SK-N-SH treated with all-trans-retinoic acid at 6 μM for 48 hours (cell line): ENCODE results near the gene TIAM2.

Experiments used
- ARNTL ChIP-seq: fragments of 450-650 bp; formaldehyde crosslinking; IDR thresholded peaks from 2 replicates; pipeline ENCODE4 v1.5.0; 2020; ENCODE audit warnings: low read depth, mild to moderate bottlenecking, moderate library complexity, borderline replicate concordance
- BACH2 ChIP-seq: fragments of 250-450 bp; sonication (Bioruptor Pico); IDR thresholded peaks from 2 replicates; pipeline ENCODE4 v1.9.0; 2021; ENCODE audit warnings: mild to moderate bottlenecking, borderline replicate concordance
- CREB5 ChIP-seq: fragments of 250-450 bp; sonication (Bioruptor Pico); IDR thresholded peaks from 2 replicates; pipeline ENCODE4 v1.5.1; 2020; ENCODE audit warnings: low read depth, mild to moderate bottlenecking, moderate library complexity
- GLIS3 ChIP-seq: fragments of 250-450 bp; sonication (Bioruptor Pico); IDR thresholded peaks from 2 replicates; pipeline ENCODE4 v1.5.0; 2020; ENCODE audit warnings: mild to moderate bottlenecking, moderate library complexity
- POU6F1 ChIP-seq: fragments of 250-450 bp; sonication (Bioruptor Pico); IDR thresholded peaks from 2 replicates; pipeline ENCODE4 v1.8.0; 2021; ENCODE audit warnings: low read depth, mild to moderate bottlenecking, moderate library complexity, borderline replicate concordance
- PPARA ChIP-seq: fragments of 250-450 bp; sonication (Bioruptor Pico); IDR thresholded peaks from 2 replicates; pipeline ENCODE4 v1.5.0; 2020; ENCODE audit warnings: mild to moderate bottlenecking, borderline replicate concordance
- RARB ChIP-seq: fragments of 250-450 bp; sonication (Bioruptor Pico); IDR thresholded peaks from 2 replicates; pipeline ENCODE4 v1.8.0; 2021; ENCODE audit warnings: mild to moderate bottlenecking, moderate library complexity
- SNAI2 ChIP-seq: fragments of 250-450 bp; sonication (Bioruptor Pico); IDR thresholded peaks from 2 replicates; pipeline ENCODE4 v1.5.0; 2020; ENCODE audit warnings: mild to moderate bottlenecking, moderate library complexity
- ZFP3 ChIP-seq: fragments of 250-450 bp; sonication (Bioruptor Pico); IDR thresholded peaks from 2 replicates; pipeline ENCODE4 v1.5.0; 2020; ENCODE audit warnings: mild to moderate bottlenecking, moderate library complexity
- ZNF565 ChIP-seq: fragments of 450-650 bp; formaldehyde crosslinking; conservative IDR thresholded peaks from 2 replicates; pipeline ENCODE4 v1.5.0; 2020; ENCODE audit warnings: low read depth, mild to moderate bottlenecking, moderate library complexity
- ZNF70 ChIP-seq: fragments of 450-650 bp; formaldehyde crosslinking; IDR thresholded peaks from 2 replicates; pipeline ENCODE4 v1.5.0; 2020; ENCODE audit warnings: mild to moderate bottlenecking, moderate library complexity
- ZNF8 ChIP-seq: fragments of 450-650 bp; formaldehyde crosslinking; IDR thresholded peaks from 2 replicates; pipeline ENCODE4 v1.5.0; 2020; ENCODE audit warnings: mild to moderate bottlenecking, moderate library complexity
- TF ChIP-seq, protein P1 (sequence below): fragments of 250-450 bp; sonication (Bioruptor Pico); IDR thresholded peaks from 2 replicates; pipeline ENCODE4 v1.5.0; 2020; ENCODE audit warnings: mild to moderate bottlenecking, moderate library complexity
- TF ChIP-seq, protein P2 (sequence below): fragments of 250-450 bp; sonication (Bioruptor Pico); IDR thresholded peaks from 2 replicates; pipeline ENCODE4 v1.8.0; 2020; ENCODE audit warnings: mild to moderate bottlenecking, moderate library complexity, borderline replicate concordance

DNA sequence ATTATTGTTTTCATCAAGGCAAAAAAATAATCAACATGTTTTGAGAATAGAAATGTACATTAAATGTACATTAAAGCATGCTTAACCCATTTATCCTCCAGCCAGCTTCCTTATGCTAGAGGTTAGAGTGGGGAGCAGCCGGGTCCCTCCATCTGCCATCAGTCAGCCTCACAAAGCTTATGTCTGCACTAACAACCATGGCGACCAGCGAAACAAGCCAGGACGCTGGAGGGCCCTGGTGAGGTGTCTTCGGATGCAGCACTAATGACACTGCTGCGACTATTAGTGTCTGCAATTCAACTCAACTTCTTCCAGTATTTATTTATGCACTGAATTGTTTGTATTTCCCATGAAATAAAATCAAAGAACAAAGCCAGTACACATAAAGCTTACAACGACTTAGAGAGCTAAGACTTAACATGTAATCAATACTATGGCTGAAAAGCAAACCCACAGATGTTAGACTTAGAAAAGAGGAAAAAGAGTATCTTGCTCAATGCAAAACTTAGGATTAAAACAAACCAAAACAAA lies 275.5 kb downstream of the TIAM2 start:
- TF ChIP-seq ZNF70 (CRISPR knock-in tag) (no peak), ARNTL (CRISPR knock-in tag) (no peak), CREB5 (CRISPR knock-in tag) (no peak), POU6F1 (CRISPR knock-in tag) (no peak), ZNF8 (CRISPR knock-in tag) (no peak), BACH2 (CRISPR knock-in tag) (no peak), RARB (CRISPR knock-in tag) (no peak), GLIS3 (CRISPR knock-in tag) (no peak), ZNF565 (CRISPR knock-in tag) (no peak), PPARA (CRISPR knock-in tag) (no peak), SNAI2 (CRISPR knock-in tag) (no peak), ZFP3 (no peak)
- TF ChIP-seq, protein P1, sequence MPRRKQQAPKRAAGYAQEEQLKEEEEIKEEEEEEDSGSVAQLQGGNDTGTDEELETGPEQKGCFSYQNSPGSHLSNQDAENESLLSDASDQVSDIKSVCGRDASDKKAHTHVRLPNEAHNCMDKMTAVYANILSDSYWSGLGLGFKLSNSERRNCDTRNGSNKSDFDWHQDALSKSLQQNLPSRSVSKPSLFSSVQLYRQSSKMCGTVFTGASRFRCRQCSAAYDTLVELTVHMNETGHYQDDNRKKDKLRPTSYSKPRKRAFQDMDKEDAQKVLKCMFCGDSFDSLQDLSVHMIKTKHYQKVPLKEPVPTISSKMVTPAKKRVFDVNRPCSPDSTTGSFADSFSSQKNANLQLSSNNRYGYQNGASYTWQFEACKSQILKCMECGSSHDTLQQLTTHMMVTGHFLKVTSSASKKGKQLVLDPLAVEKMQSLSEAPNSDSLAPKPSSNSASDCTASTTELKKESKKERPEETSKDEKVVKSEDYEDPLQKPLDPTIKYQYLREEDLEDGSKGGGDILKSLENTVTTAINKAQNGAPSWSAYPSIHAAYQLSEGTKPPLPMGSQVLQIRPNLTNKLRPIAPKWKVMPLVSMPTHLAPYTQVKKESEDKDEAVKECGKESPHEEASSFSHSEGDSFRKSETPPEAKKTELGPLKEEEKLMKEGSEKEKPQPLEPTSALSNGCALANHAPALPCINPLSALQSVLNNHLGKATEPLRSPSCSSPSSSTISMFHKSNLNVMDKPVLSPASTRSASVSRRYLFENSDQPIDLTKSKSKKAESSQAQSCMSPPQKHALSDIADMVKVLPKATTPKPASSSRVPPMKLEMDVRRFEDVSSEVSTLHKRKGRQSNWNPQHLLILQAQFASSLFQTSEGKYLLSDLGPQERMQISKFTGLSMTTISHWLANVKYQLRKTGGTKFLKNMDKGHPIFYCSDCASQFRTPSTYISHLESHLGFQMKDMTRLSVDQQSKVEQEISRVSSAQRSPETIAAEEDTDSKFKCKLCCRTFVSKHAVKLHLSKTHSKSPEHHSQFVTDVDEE (CRISPR knock-in tag) = no peak
- TF ChIP-seq, protein P2, sequence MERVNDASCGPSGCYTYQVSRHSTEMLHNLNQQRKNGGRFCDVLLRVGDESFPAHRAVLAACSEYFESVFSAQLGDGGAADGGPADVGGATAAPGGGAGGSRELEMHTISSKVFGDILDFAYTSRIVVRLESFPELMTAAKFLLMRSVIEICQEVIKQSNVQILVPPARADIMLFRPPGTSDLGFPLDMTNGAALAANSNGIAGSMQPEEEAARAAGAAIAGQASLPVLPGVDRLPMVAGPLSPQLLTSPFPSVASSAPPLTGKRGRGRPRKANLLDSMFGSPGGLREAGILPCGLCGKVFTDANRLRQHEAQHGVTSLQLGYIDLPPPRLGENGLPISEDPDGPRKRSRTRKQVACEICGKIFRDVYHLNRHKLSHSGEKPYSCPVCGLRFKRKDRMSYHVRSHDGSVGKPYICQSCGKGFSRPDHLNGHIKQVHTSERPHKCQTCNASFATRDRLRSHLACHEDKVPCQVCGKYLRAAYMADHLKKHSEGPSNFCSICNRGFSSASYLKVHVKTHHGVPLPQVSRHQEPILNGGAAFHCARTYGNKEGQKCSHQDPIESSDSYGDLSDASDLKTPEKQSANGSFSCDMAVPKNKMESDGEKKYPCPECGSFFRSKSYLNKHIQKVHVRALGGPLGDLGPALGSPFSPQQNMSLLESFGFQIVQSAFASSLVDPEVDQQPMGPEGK = no peak
